Measurements from ENCODE around the gene FGFR3. TPM values are rescaled to one million over a fixed set of nuclear protein-coding genes. Genes with fewer than 3 reads are reported as not detected.

Gene FGFR3
- total and polyA plus RNA-seq, 9 of the 15 experiments (the other 6 are each of a cell fraction or from before 2014, with no cell fraction given) = 1.2 to 60.4 (median 12.7) TPM

DNA sequence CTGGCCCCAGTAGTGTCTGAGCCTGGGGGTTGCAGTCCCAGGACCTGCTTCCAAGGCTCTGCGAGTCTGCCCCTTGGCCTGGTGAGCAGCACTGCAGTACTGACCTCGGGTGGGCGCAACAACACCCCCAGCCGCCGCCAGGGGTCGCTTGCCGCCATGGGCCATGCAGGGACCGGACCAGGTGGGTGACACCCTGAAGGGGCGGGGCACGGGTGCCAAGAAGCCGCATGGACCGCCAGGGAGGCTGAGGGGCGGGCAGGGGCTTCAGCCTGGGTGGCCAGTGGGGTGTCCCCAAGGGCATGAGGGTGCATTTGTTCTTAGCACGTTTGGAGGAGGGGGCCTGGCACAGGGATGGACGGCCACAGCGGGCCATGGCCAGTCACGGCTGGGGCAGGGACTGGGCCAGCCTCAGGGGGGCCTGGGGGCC is 46.8 kb upstream of the FGFR3 start (continued):
- TF ChIP-seq, protein P1, sequence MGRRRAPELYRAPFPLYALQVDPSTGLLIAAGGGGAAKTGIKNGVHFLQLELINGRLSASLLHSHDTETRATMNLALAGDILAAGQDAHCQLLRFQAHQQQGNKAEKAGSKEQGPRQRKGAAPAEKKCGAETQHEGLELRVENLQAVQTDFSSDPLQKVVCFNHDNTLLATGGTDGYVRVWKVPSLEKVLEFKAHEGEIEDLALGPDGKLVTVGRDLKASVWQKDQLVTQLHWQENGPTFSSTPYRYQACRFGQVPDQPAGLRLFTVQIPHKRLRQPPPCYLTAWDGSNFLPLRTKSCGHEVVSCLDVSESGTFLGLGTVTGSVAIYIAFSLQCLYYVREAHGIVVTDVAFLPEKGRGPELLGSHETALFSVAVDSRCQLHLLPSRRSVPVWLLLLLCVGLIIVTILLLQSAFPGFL (CRISPR knock-in tag; IDR thresholded peaks at IDR 0.05) = no peak
- TF ChIP-seq ZNF408 (CRISPR knock-in tag; IDR thresholded peaks at IDR 0.05; ENCODE audit: low read depth) = no peak
- TF ChIP-seq ARID2 (IDR thresholded peaks at IDR 0.05) = no peak
- TF ChIP-seq ZKSCAN8 (CRISPR knock-in tag; IDR thresholded peaks at IDR 0.05) = no peak
- TF ChIP-seq, protein P2, sequence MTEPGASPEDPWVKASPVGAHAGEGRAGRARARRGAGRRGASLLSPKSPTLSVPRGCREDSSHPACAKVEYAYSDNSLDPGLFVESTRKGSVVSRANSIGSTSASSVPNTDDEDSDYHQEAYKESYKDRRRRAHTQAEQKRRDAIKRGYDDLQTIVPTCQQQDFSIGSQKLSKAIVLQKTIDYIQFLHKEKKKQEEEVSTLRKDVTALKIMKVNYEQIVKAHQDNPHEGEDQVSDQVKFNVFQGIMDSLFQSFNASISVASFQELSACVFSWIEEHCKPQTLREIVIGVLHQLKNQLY (CRISPR knock-in tag; conservative IDR thresholded peaks at IDR 0.05) = no peak
- peak; percentile 82 for TF ChIP-seq RBM22 (IDR thresholded peaks at IDR 0.05; ENCODE audit: low read depth, low read length, poor library complexity, severe bottlenecking)
- TF ChIP-seq CREM (IDR thresholded peaks at IDR 0.05; ENCODE audit: low read depth) = peak; percentile 40
- no peak for TF ChIP-seq RAD51 (IDR thresholded peaks at IDR 0.05; ENCODE audit: borderline replicate concordance, low read depth)
- TF ChIP-seq FOXJ2 (tag; IDR thresholded peaks at IDR 0.05) = no peak
- no peak for TF ChIP-seq NCOA4 (IDR thresholded peaks at IDR 0.05; ENCODE audit: partially characterized antibody)
- TF ChIP-seq ZNF699 (CRISPR knock-in tag; IDR thresholded peaks at IDR 0.05; ENCODE audit: insufficient replicate concordance) = no peak
- TF ChIP-seq, protein P3, sequence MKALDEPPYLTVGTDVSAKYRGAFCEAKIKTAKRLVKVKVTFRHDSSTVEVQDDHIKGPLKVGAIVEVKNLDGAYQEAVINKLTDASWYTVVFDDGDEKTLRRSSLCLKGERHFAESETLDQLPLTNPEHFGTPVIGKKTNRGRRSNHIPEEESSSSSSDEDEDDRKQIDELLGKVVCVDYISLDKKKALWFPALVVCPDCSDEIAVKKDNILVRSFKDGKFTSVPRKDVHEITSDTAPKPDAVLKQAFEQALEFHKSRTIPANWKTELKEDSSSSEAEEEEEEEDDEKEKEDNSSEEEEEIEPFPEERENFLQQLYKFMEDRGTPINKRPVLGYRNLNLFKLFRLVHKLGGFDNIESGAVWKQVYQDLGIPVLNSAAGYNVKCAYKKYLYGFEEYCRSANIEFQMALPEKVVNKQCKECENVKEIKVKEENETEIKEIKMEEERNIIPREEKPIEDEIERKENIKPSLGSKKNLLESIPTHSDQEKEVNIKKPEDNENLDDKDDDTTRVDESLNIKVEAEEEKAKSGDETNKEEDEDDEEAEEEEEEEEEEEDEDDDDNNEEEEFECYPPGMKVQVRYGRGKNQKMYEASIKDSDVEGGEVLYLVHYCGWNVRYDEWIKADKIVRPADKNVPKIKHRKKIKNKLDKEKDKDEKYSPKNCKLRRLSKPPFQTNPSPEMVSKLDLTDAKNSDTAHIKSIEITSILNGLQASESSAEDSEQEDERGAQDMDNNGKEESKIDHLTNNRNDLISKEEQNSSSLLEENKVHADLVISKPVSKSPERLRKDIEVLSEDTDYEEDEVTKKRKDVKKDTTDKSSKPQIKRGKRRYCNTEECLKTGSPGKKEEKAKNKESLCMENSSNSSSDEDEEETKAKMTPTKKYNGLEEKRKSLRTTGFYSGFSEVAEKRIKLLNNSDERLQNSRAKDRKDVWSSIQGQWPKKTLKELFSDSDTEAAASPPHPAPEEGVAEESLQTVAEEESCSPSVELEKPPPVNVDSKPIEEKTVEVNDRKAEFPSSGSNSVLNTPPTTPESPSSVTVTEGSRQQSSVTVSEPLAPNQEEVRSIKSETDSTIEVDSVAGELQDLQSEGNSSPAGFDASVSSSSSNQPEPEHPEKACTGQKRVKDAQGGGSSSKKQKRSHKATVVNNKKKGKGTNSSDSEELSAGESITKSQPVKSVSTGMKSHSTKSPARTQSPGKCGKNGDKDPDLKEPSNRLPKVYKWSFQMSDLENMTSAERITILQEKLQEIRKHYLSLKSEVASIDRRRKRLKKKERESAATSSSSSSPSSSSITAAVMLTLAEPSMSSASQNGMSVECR (CRISPR knock-in tag; IDR thresholded peaks at IDR 0.05) = peak; percentile 57; the same call in 1 of the 2 replicates
- no peak for TF ChIP-seq HDAC6 (IDR thresholded peaks at IDR 0.05; ENCODE audit: low read depth, low read length)
- TF ChIP-seq NCOR1 (IDR thresholded peaks at IDR 0.05) = no peak
- peak; percentile 96 for TF ChIP-seq SMC3 (conservative IDR thresholded peaks at IDR 0.05; ENCODE audit: insufficient read depth, low read depth, low read length)
- TF ChIP-seq, protein P4, sequence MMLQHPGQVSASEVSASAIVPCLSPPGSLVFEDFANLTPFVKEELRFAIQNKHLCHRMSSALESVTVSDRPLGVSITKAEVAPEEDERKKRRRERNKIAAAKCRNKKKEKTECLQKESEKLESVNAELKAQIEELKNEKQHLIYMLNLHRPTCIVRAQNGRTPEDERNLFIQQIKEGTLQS (IDR thresholded peaks at IDR 0.05) = no peak
- TF ChIP-seq, protein P4 (CRISPR knock-in tag; conservative IDR thresholded peaks at IDR 0.05) = no peak
- no peak for TF ChIP-seq NKRF (IDR thresholded peaks at IDR 0.05; ENCODE audit: borderline replicate concordance)
- TF ChIP-seq PTRF (tag; IDR thresholded peaks at IDR 0.05) = no peak
- TF ChIP-seq ZNF274 (IDR thresholded peaks at IDR 0.05; ENCODE audit: borderline replicate concordance, low read depth, low read length) = no peak
